HUES64 (cell line): ENCODE measurements around the gene ICOS.
"Not testable (repeated sequence)": the region's sequence is repeated elsewhere in the genome, so short reads cannot be mapped to it uniquely, and the experiment has no call there.

Experiments
- H3K27ac ChIP-seq: 2 replicates; pipeline ENCODE4 v1.7.0; 2013; ENCODE audit warnings: low read depth, low read length, inconsistent platforms
- H3K27me3 ChIP-seq: 2 replicates; pipeline ENCODE4 v1.6.1; 2013; ENCODE audit warnings: mild to moderate bottlenecking, low read length; ENCODE audit not compliant: insufficient read depth
- H3K36me3 ChIP-seq: 2 replicates; pipeline ENCODE4 v1.6.1; 2013; ENCODE audit warnings: mild to moderate bottlenecking, low read length; ENCODE audit not compliant: insufficient read depth
- H3K4me1 ChIP-seq: 2 replicates; pipeline ENCODE4 v1.6.1; 2013; ENCODE audit warnings: mild to moderate bottlenecking, low read length, moderate library complexity; ENCODE audit not compliant: insufficient read depth
- H3K4me3 ChIP-seq: 2 replicates; pipeline ENCODE4 v1.5.1; 2013; ENCODE audit warnings: mild to moderate bottlenecking, low read length, moderate library complexity
- H3K9ac ChIP-seq: 2 replicates; pipeline ENCODE4 v1.6.1; 2013; ENCODE audit warnings: mild to moderate bottlenecking, low read depth, low read length
- H3K9me3 ChIP-seq: 2 replicates; pipeline ENCODE4 v1.6.1; 2013; ENCODE audit warnings: low read depth, low read length; ENCODE audit not compliant: insufficient read depth
- WGBS: fragments of 150-250, 120-280 bp; methylation state at CpG from one replicate; pipeline ENCODE4 v1.1.7; 2013; ENCODE audit warnings: missing lambda C conversion rate; 5-methylcytosine and 5-hydroxymethylcytosine counted together

Gene ICOS

GRCh38 chr2:203943493-203944382, 7.2 kb downstream of the ICOS start:
- 93% methylated on average over 7 of the region's 7 CpGs for WGBS
- not testable (repeated sequence) for H3K4me1 ChIP-seq, H3K27me3 ChIP-seq, H3K9ac ChIP-seq, H3K9me3 ChIP-seq, H3K27ac ChIP-seq, H3K4me3 ChIP-seq, H3K36me3 ChIP-seq

- H3K27ac ChIP-seq: no peak overlapping the region
- H3K4me3 ChIP-seq: no peak overlapping the region
- WGBS: 92% methylated on average over 1 of the region's 1 CpG
- H3K27me3 ChIP-seq: no peaks in the 10 kb centered on the region
- 0 out of 2 replicates have a peak, but pooled peaks cover 5% of the 10 kb centered on the region for H3K9me3 ChIP-seq
- H3K9ac ChIP-seq: no peak overlapping the region
- H3K4me1 ChIP-seq: no peaks in the 10 kb centered on the region
- H3K36me3 ChIP-seq: no peaks in the 10 kb centered on the region
Observed at GRCh38 chr2:203948733-203949132, 12.2 kb downstream of the ICOS start.

- no peaks in the 10 kb centered on the region for H3K4me1 ChIP-seq
Observed at GRCh38 chr2:203949228-203949627, 12.7 kb downstream of the ICOS start.

GRCh38 chr2:203951366-203951902, 14.9 kb downstream of the ICOS start:
- H3K4me3 ChIP-seq: no peak overlapping the region
- no peaks in the 10 kb centered on the region for H3K9me3 ChIP-seq
- no peaks in the 10 kb centered on the region for H3K36me3 ChIP-seq
- WGBS: 94% methylated on average over 10 of the region's 10 CpGs
- H3K4me1 ChIP-seq: no peaks in the 10 kb centered on the region
- no peaks in the 10 kb centered on the region for H3K27me3 ChIP-seq
- H3K27ac ChIP-seq: no peak overlapping the region
- H3K9ac ChIP-seq: no peak overlapping the region

More at GRCh38 chr2:203949228-203949627, 12.7 kb downstream of the ICOS start:
- Histone ChIP-seq H3K9me3 (0 out of 2 replicates have a peak, but pooled peaks cover under 1% of the 10 kb centered on the region), H3K36me3 (no peaks in the 10 kb centered on the region), H3K9ac (no peak overlapping the region), H3K27ac (no peak overlapping the region), H3K4me3 (no peak overlapping the region), H3K27me3 (no peaks in the 10 kb centered on the region)
- 93% methylated on average over 2 of the region's 2 CpGs for WGBS

GRCh38 chr2:203959265-203959664, 22.7 kb downstream of the ICOS start:
- Histone ChIP-seq H3K4me1 (no peaks in the 10 kb centered on the region), H3K27me3 (no peaks in the 10 kb centered on the region), H3K27ac (no peak overlapping the region), H3K9ac (no peak overlapping the region), H3K36me3 (no peaks in the 10 kb centered on the region), H3K4me3 (no peak overlapping the region), H3K9me3 (no peaks in the 10 kb centered on the region)
- 89% methylated on average over 4 of the region's 4 CpGs for WGBS

GRCh38 chr2:203959672-203960071, 23.1 kb downstream of the ICOS start:
- 90% methylated on average over 3 of the region's 4 CpGs for WGBS
- H3K4me1 ChIP-seq: no peaks in the 10 kb centered on the region

GRCh38 chr2:203960811-203961210, 24.2 kb downstream of the ICOS start:
- H3K27ac ChIP-seq: no peak overlapping the region
- 100% methylated on average over 2 of the region's 2 CpGs for WGBS
- no peaks in the 10 kb centered on the region for H3K9me3 ChIP-seq
- no peak overlapping the region for H3K9ac ChIP-seq
- H3K4me3 ChIP-seq: no peak overlapping the region
- H3K4me1 ChIP-seq: no peaks in the 10 kb centered on the region
- H3K36me3 ChIP-seq: no peaks in the 10 kb centered on the region
- H3K27me3 ChIP-seq: no peaks in the 10 kb centered on the region

More at GRCh38 chr2:203959672-203960071, 23.1 kb downstream of the ICOS start:
- no peak overlapping the region for H3K9ac ChIP-seq
- no peak overlapping the region for H3K4me3 ChIP-seq
- H3K27ac ChIP-seq: no peak overlapping the region
- no peaks in the 10 kb centered on the region for H3K27me3 ChIP-seq
- H3K36me3 ChIP-seq: no peaks in the 10 kb centered on the region
- H3K9me3 ChIP-seq: no peaks in the 10 kb centered on the region

GRCh38 chr2:203965190-203965589, 28.6 kb downstream of the ICOS start:
- 93% methylated on average over 7 of the region's 7 CpGs for WGBS

GRCh38 chr2:203971251-203971650, 34.7 kb downstream of the ICOS start:
- no peaks in the 10 kb centered on the region for H3K9me3 ChIP-seq
- H3K27ac ChIP-seq: no peak overlapping the region
- H3K27me3 ChIP-seq: no peaks in the 10 kb centered on the region
- WGBS: 94% methylated on average over 5 of the region's 5 CpGs
- no peak overlapping the region for H3K9ac ChIP-seq
- H3K4me3 ChIP-seq: no peak overlapping the region
- H3K36me3 ChIP-seq: no peaks in the 10 kb centered on the region
- peaks cover 8% of the 10 kb centered on the region; the same call in 1 of the 2 replicates for H3K4me1 ChIP-seq

More at GRCh38 chr2:203965190-203965589, 28.6 kb downstream of the ICOS start:
- not testable (repeated sequence) for H3K27me3 ChIP-seq, H3K9me3 ChIP-seq, H3K36me3 ChIP-seq, H3K27ac ChIP-seq, H3K9ac ChIP-seq, H3K4me3 ChIP-seq, H3K4me1 ChIP-seq

GRCh38 chr2:203972066-203972465, 35.5 kb downstream of the ICOS start:
- Histone ChIP-seq H3K4me3 (no peak overlapping the region), H3K36me3 (no peaks in the 10 kb centered on the region), H3K27me3 (no peaks in the 10 kb centered on the region), H3K4me1 (peaks cover 11% of the 10 kb centered on the region; the same call in 1 of the 2 replicates), H3K9me3 (no peaks in the 10 kb centered on the region), H3K9ac (no peak overlapping the region), H3K27ac (no peak overlapping the region)

- Histone ChIP-seq H3K36me3 (no peaks in the 10 kb centered on the region), H3K27me3 (no peaks in the 10 kb centered on the region), H3K27ac (no peak overlapping the region), H3K4me3 (no peak overlapping the region), H3K4me1 (peaks cover 11% of the 10 kb centered on the region; the same call in 1 of the 2 replicates), H3K9me3 (no peaks in the 10 kb centered on the region), H3K9ac (no peak overlapping the region)
- 67% methylated on average over 1 of the region's 2 CpGs for WGBS
Observed at GRCh38 chr2:203973000-203973399, 36.4 kb downstream of the ICOS start.
